CD4-positive, alpha-beta T cell (primary cell): Measurements from ENCODE around the gene ATP10A. TPM values are rescaled to one million over a fixed set of nuclear protein-coding genes. Genes with fewer than 3 reads are reported as not detected.

Source experiments
- ATAC-seq: fragments of 200-7000 bp; cut with Tn5 transposase; one replicate; pipeline ENCODE4 v1.10.0; 2022; ENCODE audit warnings: mild to moderate bottlenecking; ENCODE audit not compliant: poor library complexity
- CTCF ChIA-PET: fragments of 350-600 bp; sonication (Branson Sonifier 250); formaldehyde crosslinking; loops from one replicate; lab custom pipeline; 2021; ENCODE audit warnings: antibody characterized with exemption, inconsistent platforms; lab: Charles Lee
- POLR2A ChIA-PET: fragments of 350-600 bp; sonication (Branson Sonifier 250); formaldehyde crosslinking; loops from one replicate; lab custom pipeline; 2021; ENCODE audit warnings: antibody characterized with exemption, inconsistent platforms; lab: Charles Lee
- DNase-seq, 14 experiments: peaks; one replicate each; pipeline ENCODE4 v3.0.0-alpha.2; 2013 to 2020; ENCODE audit warnings: mixed read lengths in 2 of 14
- H3K27ac ChIP-seq, 2 donors: one replicate each; pipeline versions ENCODE4 v1.5.1 to v1.7.0; 2013; ENCODE audit warnings: low read length in 2 of 2, low read depth in 1 of 2, mild to moderate bottlenecking in 1 of 2
- H3K27me3 ChIP-seq, 2 experiments: 1 replicate in 1 of 2; 2 replicates in 1 of 2; pipeline versions ENCODE4 v1.6.1 to v1.7.0; 2013; ENCODE audit warnings: low read length in 2 of 2, control low read depth in 1 of 2, mild to moderate bottlenecking in 1 of 2, moderate library complexity in 1 of 2; ENCODE audit not compliant: insufficient read depth in 2 of 2, control insufficient read depth in 1 of 2
- H3K36me3 ChIP-seq: one replicate; pipeline ENCODE4 v1.6.1; 2013; ENCODE audit warnings: low read length, control low read depth; ENCODE audit not compliant: insufficient read depth
- H3K4me1 ChIP-seq: one replicate; pipeline ENCODE4 v1.6.1; 2013; ENCODE audit warnings: low read length, control low read depth; ENCODE audit not compliant: insufficient read depth
- H3K4me3 ChIP-seq: one replicate; pipeline ENCODE4 v1.5.1; 2013; ENCODE audit warnings: mild to moderate bottlenecking, low read length, moderate library complexity
- H3K9me3 ChIP-seq, 2 experiments: 1 replicate in 1 of 2; 2 replicates in 1 of 2; pipeline versions ENCODE4 v1.6.1 to v1.7.0; 2013; ENCODE audit warnings: low read length in 2 of 2, mild to moderate bottlenecking in 2 of 2, control low read depth in 1 of 2, moderate library complexity in 1 of 2; ENCODE audit not compliant: control insufficient read depth in 1 of 2, insufficient read depth in 1 of 2
- H3K27ac Mint-ChIP-seq: one replicate; pipeline ENCODE4 v1.8.0; 2020; ENCODE audit warnings: mixed read lengths
- H3K27me3 Mint-ChIP-seq: one replicate; pipeline ENCODE4 v1.8.0; 2021; ENCODE audit warnings: mixed read lengths
- H3K36me3 Mint-ChIP-seq: one replicate; pipeline ENCODE4 v1.8.0; 2021; ENCODE audit warnings: low read depth, mixed read lengths
- H3K4me1 Mint-ChIP-seq: one replicate; pipeline ENCODE4 v1.8.0; 2021; ENCODE audit warnings: low read depth, mixed read lengths
- H3K4me3 Mint-ChIP-seq: one replicate; pipeline ENCODE4 v1.8.0; 2020; ENCODE audit warnings: mild to moderate bottlenecking, mixed read lengths
- H3K9me3 Mint-ChIP-seq: one replicate; pipeline ENCODE4 v1.8.0; 2020; ENCODE audit warnings: mixed read lengths
- CTCF ChIP-seq: fragments of 200-600 bp; IDR thresholded peaks from one replicate; pipeline ENCODE4 v1.8.0; 2022; ENCODE audit warnings: antibody characterized with exemption, mild to moderate bottlenecking
- intact Hi-C, 2 experiments: fragments of 100-400 bp; cut with DNase I in 1 of 2; cut with micrococcal nuclease in 1 of 2; formaldehyde crosslinking; loops; one replicate each; pipeline versions ENCODE4 v1.15.1 to v1.9.0; 2023 to 2025; cut with DNase I, micrococcal nuclease
- total RNA-seq, 174 experiments: library from RNA in 2 of 174; stranded (reverse) in 2 of 174; gene quantifications; one replicate each; pipeline ENCODE4 v1.2.3 and lab custom pipeline; 2021 to 2026

Gene ATP10A
- total RNA-seq, 2 experiments from 2014 or later: 30.0 to 30.4 TPM

- Histone ChIP-seq H3K36me3 (peaks cover 57% of the 10 kb centered on the region), H3K9me3 (no peaks in the 10 kb centered on the region), H3K4me1 (no peaks in the 10 kb centered on the region), H3K27ac (no peak overlapping the region), H3K4me3 (no peak overlapping the region), H3K27me3 (no peaks in the 10 kb centered on the region)
- Mint-ChIP-seq H3K36me3 (peaks cover 58% of the 10 kb centered on the region), H3K4me1 (no peaks in the 10 kb centered on the region), H3K27ac (no peak overlapping the region), H3K9me3 (no peaks in the 10 kb centered on the region), H3K4me3 (no peak overlapping the region), H3K27me3 (no peaks in the 10 kb centered on the region)
- no peak for DNase-seq
- CTCF ChIA-PET: no interaction called here
- POLR2A ChIA-PET: no interaction called here
- ATAC-seq: no peak
- TF ChIP-seq CTCF: no peak
- intact Hi-C loops: no loop called here
These were observed 162.2 kb downstream of the ATP10A start for GRCh38 chr15:25700916-25701315.

DNA sequence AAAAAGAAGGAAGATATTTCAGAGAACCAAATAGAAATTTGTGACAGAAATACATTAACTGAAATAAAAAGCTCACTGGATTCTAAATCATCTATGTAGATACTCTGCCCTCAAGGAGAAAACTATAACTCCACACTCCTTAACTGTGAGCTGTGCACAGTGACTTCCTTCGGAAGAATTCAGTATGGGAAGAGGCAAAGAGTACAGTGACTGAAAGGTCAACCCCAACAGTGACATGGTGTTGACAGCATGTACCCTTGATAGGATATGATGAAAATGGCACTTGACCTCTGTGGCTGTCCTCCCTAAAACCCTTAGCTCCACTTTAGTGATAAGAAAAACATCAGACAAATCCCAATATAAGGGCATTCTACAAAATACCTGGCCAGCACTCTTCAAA lies 165.5 kb downstream of the ATP10A start:
- peaks cover 74% of the 10 kb centered on the region for H3K36me3 Mint-ChIP-seq
- intact Hi-C loops: no loop called here
- Histone ChIP-seq H3K27me3 (no peaks in the 10 kb centered on the region), H3K4me1 (no peaks in the 10 kb centered on the region), H3K4me3 (no peak overlapping the region), H3K36me3 (peaks cover 75% of the 10 kb centered on the region), H3K27ac (no peak overlapping the region), H3K9me3 (no peaks in the 10 kb centered on the region)
- ATAC-seq (no peak), DNase-seq (no peak)
- no peak for TF ChIP-seq CTCF
- no peaks in the 10 kb centered on the region for H3K27me3 Mint-ChIP-seq
- no peak overlapping the region for H3K4me3 Mint-ChIP-seq
- CTCF ChIA-PET: no interaction called here
- no peak overlapping the region for H3K27ac Mint-ChIP-seq
- POLR2A ChIA-PET: no interaction called here
- H3K9me3 Mint-ChIP-seq: no peaks in the 10 kb centered on the region
- no peaks in the 10 kb centered on the region for H3K4me1 Mint-ChIP-seq

DNA sequence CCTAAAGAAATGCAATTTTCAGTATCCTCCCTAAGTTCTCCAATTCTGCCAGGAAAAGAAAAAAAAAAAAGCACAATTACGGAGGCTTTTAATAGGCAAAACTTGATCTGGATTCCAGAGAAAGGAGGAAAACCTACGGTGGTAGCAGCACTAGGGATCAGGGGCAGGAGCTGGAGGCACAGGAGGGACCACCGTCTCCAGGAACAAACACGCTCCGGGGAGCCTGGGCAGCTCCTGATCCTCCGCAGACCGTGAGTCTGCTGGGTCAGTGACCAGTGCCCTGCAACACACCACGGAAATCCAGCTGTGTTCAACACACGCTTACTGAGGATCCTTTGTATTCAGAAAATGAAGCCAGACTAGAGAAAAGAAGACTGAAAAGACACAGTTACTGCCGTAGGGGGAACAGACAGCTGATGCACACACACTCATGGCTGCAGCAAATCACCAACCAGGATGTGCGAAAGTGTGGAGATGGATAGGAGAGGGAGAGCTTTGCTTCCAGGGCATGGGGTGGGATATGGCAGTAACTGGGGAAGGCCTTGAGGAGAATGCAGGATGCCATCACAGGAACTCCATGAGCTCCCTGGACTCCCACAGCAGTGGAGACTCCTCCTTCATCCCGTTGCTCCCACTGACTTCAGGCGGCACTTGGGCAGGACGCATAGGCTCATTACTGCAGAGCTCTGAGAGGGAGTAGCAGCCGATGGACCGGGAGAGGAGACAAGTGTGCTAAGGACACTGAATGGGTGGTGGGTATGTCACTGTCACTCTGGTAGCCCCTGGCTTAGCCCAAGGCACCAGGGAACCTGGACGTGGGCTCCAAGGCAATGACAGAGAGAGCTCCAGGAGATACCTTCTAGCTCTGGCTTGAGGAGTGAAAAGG lies 167.0 kb downstream of the ATP10A start:
- H3K27me3 ChIP-seq: no peaks in the 10 kb centered on the region
- ChIA-PET CTCF (no interaction called here), POLR2A (no interaction called here)
- H3K9me3 ChIP-seq: no peaks in the 10 kb centered on the region
- H3K4me1 ChIP-seq: no peaks in the 10 kb centered on the region
- Mint-ChIP-seq H3K36me3 (peaks cover 89% of the 10 kb centered on the region), H3K27ac (no peak overlapping the region), H3K4me3 (no peak overlapping the region), H3K27me3 (no peaks in the 10 kb centered on the region), H3K4me1 (no peaks in the 10 kb centered on the region), H3K9me3 (no peaks in the 10 kb centered on the region)
- TF ChIP-seq CTCF: no peak
- no peak overlapping the region for H3K27ac ChIP-seq
- ATAC-seq (no peak), DNase-seq (peak in 1 of 14 experiments; percentile 15)
- intact Hi-C loops: no loop called here
- peaks cover 75% of the 10 kb centered on the region for H3K36me3 ChIP-seq
- H3K4me3 ChIP-seq: no peak overlapping the region
